A549 (cell line): ENCODE measurements around the gene EFNA5.

Source experiments
- EP300 ChIP-seq, 2 experiments: fragments of >200 bp; sonication (Bioruptor Twin); formaldehyde crosslinking; IDR thresholded peaks; 2 replicates in 1 of 2; 3 replicates in 1 of 2; pipeline ENCODE4 v1.6.1; 2016 to 2017
- PHF8 ChIP-seq: fragments of 200-600 bp; sonication (generic); IDR thresholded peaks from 2 replicates; pipeline ENCODE4 v1.6.1; 2016; ENCODE audit warnings: low read depth, mild to moderate bottlenecking, antibody characterized with exemption, moderate library complexity, borderline replicate concordance
- RNF2 ChIP-seq: fragments of 200-600 bp; sonication (generic); IDR thresholded peaks from 2 replicates; pipeline ENCODE4 v1.6.1; 2016; ENCODE audit warnings: low read depth, mild to moderate bottlenecking, antibody characterized with exemption, moderate library complexity, borderline replicate concordance
- TF ChIP-seq, protein P1 (sequence below): fragments of >200 bp; sonication (Bioruptor Twin); formaldehyde crosslinking; IDR thresholded peaks from 3 replicates; pipeline ENCODE4 v1.5.1; 2016

GRCh38 chr5:107499237-107499636 is 171.5 kb downstream of the EFNA5 start:
- TF ChIP-seq, protein P1, sequence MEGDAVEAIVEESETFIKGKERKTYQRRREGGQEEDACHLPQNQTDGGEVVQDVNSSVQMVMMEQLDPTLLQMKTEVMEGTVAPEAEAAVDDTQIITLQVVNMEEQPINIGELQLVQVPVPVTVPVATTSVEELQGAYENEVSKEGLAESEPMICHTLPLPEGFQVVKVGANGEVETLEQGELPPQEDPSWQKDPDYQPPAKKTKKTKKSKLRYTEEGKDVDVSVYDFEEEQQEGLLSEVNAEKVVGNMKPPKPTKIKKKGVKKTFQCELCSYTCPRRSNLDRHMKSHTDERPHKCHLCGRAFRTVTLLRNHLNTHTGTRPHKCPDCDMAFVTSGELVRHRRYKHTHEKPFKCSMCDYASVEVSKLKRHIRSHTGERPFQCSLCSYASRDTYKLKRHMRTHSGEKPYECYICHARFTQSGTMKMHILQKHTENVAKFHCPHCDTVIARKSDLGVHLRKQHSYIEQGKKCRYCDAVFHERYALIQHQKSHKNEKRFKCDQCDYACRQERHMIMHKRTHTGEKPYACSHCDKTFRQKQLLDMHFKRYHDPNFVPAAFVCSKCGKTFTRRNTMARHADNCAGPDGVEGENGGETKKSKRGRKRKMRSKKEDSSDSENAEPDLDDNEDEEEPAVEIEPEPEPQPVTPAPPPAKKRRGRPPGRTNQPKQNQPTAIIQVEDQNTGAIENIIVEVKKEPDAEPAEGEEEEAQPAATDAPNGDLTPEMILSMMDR = no peak
- no peak for TF ChIP-seq RNF2
- no peak for TF ChIP-seq EP300 (IDR thresholded peaks at IDR 0.05)
- TF ChIP-seq PHF8 = no peak
